Fibroblast of villous mesenchyme (primary cell): ENCODE measurements around the gene PDCD6IP. TPM values are rescaled to one million over a fixed set of nuclear protein-coding genes. Genes with fewer than 3 reads are reported as not detected.
A peak's percentile ranks its signal among the peaks of the same experiment; 100 is the strongest.

ENCODE experiments used
- DNase-seq: peaks from one replicate; pipeline ENCODE4 v3.0.0-alpha.2; 2010; ENCODE audit warnings: low read depth
- H3K4me3 ChIP-seq: 2 replicates; pipeline ENCODE4 v1.5.1; 2011; ENCODE audit warnings: low read depth, mild to moderate bottlenecking, low read length
- CTCF ChIP-seq: IDR thresholded peaks from 2 replicates; pipeline ENCODE4 v1.5.1; 2012; ENCODE audit warnings: low read depth, mild to moderate bottlenecking, low read length; ENCODE audit not compliant: insufficient read depth
- total RNA-seq: library from RNA; depleted of rRNA; stranded (reverse); fragments of >200 nt; gene quantifications from 2 replicates; pipeline ENCODE4 v1.2.3, GENCODE V29; 2012

The PDCD6IP gene
- total RNA-seq, 1 donor = 182 TPM

GRCh38 chr3:33900809-33901505, 102.5 kb downstream of the PDCD6IP start:
- no peak overlapping the region for H3K4me3 ChIP-seq
- DNase-seq = peak; percentile 41
- TF ChIP-seq CTCF = no peak

GRCh38 chr3:33901862-33902563, 103.6 kb downstream of the PDCD6IP start:
- no peak overlapping the region for H3K4me3 ChIP-seq
- no peak for TF ChIP-seq CTCF
- no peak for DNase-seq

DNA sequence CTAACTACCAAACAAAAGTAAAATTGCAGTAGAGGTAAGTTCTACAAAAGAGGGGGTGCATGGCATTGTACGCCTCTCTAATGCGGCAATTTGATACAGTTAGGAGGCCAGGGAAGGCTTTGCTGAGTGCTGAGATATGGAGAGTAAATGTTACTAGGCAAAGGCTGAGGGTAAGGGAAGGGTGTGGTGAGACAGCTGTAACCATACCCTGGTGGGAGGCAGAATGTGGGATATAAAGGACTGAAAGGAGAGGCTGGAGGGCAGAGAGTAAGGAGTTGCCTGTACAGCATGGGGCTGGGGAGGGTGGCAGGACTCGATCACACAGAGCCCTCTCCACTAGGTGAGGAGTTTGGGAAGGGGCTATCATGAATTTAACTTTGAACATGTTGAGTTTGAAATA, 106.3 kb downstream of the PDCD6IP start:
- no peak for DNase-seq
- H3K4me3 ChIP-seq = no peak overlapping the region
- TF ChIP-seq CTCF = no peak

GRCh38 chr3:33908250-33908851, 109.9 kb downstream of the PDCD6IP start:
- no peak for TF ChIP-seq CTCF
- H3K4me3 ChIP-seq = no peak overlapping the region
- no peak for DNase-seq

DNA sequence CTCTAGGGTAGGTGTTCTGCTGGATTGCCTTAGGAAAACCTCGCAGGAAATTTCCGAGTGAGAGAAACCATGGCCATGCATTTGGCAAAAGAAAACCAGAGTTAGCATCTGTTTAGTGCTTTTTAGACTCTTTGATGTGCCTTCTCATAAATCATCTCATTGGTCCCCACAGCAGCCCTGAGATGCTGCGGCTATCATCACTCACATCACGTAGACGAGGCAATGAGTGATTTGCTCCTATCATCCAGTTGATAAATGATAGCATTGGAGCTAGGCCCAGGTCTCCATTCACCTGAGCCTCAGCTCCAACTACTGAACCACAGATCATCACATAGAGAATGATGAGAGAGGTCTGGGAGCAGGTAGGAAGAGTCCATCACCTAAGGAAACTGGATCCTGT, 111.1 kb downstream of the PDCD6IP start:
- no peak for TF ChIP-seq CTCF
- DNase-seq = no peak
- H3K4me3 ChIP-seq = no peak overlapping the region

GRCh38 chr3:33910031-33910430, 111.6 kb downstream of the PDCD6IP start:
- no peak for TF ChIP-seq CTCF
- no peak overlapping the region for H3K4me3 ChIP-seq
- no peak for DNase-seq
